ENCODE data around the gene PCDHGA5.

- TF ChIP-seq, protein P1, sequence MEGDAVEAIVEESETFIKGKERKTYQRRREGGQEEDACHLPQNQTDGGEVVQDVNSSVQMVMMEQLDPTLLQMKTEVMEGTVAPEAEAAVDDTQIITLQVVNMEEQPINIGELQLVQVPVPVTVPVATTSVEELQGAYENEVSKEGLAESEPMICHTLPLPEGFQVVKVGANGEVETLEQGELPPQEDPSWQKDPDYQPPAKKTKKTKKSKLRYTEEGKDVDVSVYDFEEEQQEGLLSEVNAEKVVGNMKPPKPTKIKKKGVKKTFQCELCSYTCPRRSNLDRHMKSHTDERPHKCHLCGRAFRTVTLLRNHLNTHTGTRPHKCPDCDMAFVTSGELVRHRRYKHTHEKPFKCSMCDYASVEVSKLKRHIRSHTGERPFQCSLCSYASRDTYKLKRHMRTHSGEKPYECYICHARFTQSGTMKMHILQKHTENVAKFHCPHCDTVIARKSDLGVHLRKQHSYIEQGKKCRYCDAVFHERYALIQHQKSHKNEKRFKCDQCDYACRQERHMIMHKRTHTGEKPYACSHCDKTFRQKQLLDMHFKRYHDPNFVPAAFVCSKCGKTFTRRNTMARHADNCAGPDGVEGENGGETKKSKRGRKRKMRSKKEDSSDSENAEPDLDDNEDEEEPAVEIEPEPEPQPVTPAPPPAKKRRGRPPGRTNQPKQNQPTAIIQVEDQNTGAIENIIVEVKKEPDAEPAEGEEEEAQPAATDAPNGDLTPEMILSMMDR (IDR thresholded peaks at IDR 0.05; ENCODE audit: low read depth, low read length, poor library complexity, severe bottlenecking): no peak
- no peak for TF ChIP-seq EZH2phosphoT487 (IDR thresholded peaks at IDR 0.05; ENCODE audit: borderline replicate concordance, low read length)
Observed at GRCh38 chr5:141413540-141414069, 49.6 kb downstream of the PCDHGA5 start.

All from DOHH2 (cell line).